B cell (primary cell): ENCODE data around the gene MTFR1L.

Experiments
- EZH2 ChIP-seq: IDR thresholded peaks from 2 replicates; pipeline ENCODE4 v1.6.1; 2012; ENCODE audit warnings: borderline replicate concordance, low read depth, mild to moderate bottlenecking, moderate library complexity, low read length; ENCODE audit not compliant: insufficient read depth, poor library complexity, severe bottlenecking
- TF ChIP-seq, protein P1 (sequence below): fragments of 200-600 bp; IDR thresholded peaks from one replicate; pipeline ENCODE4 v1.8.0; 2022; ENCODE audit warnings: antibody characterized with exemption, mild to moderate bottlenecking

DNA sequence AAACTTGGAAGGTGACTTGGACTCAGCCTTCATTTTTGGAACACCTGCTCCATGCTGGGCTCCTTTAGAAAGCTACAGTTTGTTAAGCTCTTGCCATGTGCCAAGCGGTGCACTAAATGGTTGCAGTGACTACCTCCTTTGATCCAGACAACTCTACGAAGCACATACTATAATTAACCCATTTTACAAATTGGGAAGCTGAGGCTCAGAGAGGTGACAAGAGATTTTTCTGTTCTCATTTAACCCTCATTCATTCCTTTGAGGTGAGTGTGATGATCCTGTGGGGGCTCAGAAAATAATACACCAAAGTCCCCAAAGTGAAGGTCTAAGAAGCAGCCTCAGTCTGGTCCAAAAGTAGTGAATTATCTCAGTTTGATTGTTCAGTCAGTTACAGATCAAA lies 57.4 kb downstream of the MTFR1L start:
- TF ChIP-seq, protein P1, sequence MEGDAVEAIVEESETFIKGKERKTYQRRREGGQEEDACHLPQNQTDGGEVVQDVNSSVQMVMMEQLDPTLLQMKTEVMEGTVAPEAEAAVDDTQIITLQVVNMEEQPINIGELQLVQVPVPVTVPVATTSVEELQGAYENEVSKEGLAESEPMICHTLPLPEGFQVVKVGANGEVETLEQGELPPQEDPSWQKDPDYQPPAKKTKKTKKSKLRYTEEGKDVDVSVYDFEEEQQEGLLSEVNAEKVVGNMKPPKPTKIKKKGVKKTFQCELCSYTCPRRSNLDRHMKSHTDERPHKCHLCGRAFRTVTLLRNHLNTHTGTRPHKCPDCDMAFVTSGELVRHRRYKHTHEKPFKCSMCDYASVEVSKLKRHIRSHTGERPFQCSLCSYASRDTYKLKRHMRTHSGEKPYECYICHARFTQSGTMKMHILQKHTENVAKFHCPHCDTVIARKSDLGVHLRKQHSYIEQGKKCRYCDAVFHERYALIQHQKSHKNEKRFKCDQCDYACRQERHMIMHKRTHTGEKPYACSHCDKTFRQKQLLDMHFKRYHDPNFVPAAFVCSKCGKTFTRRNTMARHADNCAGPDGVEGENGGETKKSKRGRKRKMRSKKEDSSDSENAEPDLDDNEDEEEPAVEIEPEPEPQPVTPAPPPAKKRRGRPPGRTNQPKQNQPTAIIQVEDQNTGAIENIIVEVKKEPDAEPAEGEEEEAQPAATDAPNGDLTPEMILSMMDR, result no peak
- TF ChIP-seq EZH2, result no peak
